ENCODE data around the gene ANKFN1.

The ANKFN1 gene

GRCh38 chr17:56130026-56130425, 23.2 kb upstream of the ANKFN1 start:
- no peak for DNase-seq (ENCODE audit: low read depth)
- H3K4me3 ChIP-seq (replicated peaks; ENCODE audit: low read depth, low read length) = no peak overlapping the region
- TF ChIP-seq CTCF (IDR thresholded peaks at IDR 0.05; ENCODE audit: low read length, missing control alignments) = no peak

- TF ChIP-seq CTCF (IDR thresholded peaks at IDR 0.05; ENCODE audit: low read length, missing control alignments) = no peak
- DNase-seq (ENCODE audit: low read depth) = no peak
- H3K4me3 ChIP-seq (replicated peaks; ENCODE audit: low read depth, low read length) = no peak overlapping the region
These were observed 22.6 kb upstream of the ANKFN1 start for GRCh38 chr17:56130631-56131030.

GRCh38 chr17:56131431-56131830, 21.8 kb upstream of the ANKFN1 start:
- no peak for TF ChIP-seq CTCF (IDR thresholded peaks at IDR 0.05; ENCODE audit: low read length, missing control alignments)
- H3K4me3 ChIP-seq (replicated peaks; ENCODE audit: low read depth, low read length) = no peak overlapping the region

GRCh38 chr17:56136301-56136700, 17.0 kb upstream of the ANKFN1 start:
- TF ChIP-seq CTCF (IDR thresholded peaks at IDR 0.05; ENCODE audit: low read length, missing control alignments) = no peak
- H3K4me3 ChIP-seq (replicated peaks; ENCODE audit: low read depth, low read length) = no peak overlapping the region
- DNase-seq (ENCODE audit: low read depth) = no peak

More at GRCh38 chr17:56131431-56131830, 21.8 kb upstream of the ANKFN1 start:
- DNase-seq (ENCODE audit: low read depth) = no peak

- peak; percentile 5 for DNase-seq (ENCODE audit: low read depth)
- H3K4me3 ChIP-seq (replicated peaks; ENCODE audit: low read depth, low read length) = no peak overlapping the region
- TF ChIP-seq CTCF (IDR thresholded peaks at IDR 0.05; ENCODE audit: low read length, missing control alignments) = no peak
These were observed 12.0 kb upstream of the ANKFN1 start for GRCh38 chr17:56141046-56141839.

GRCh38 chr17:56142325-56142724, 10.9 kb upstream of the ANKFN1 start:
- no peak for TF ChIP-seq CTCF (IDR thresholded peaks at IDR 0.05; ENCODE audit: low read length, missing control alignments)
- H3K4me3 ChIP-seq (replicated peaks; ENCODE audit: low read depth, low read length) = no peak overlapping the region
- peak; percentile 59 for DNase-seq (ENCODE audit: low read depth)

- TF ChIP-seq CTCF (IDR thresholded peaks at IDR 0.05; ENCODE audit: low read length, missing control alignments) = no peak
- no peak overlapping the region for H3K4me3 ChIP-seq (replicated peaks; ENCODE audit: low read depth, low read length)
- DNase-seq (ENCODE audit: low read depth) = no peak
These were observed 10.5 kb upstream of the ANKFN1 start for GRCh38 chr17:56142781-56143180.

Measured in fibroblast of pulmonary artery (primary cell).